Osteocyte (in vitro differentiated cells): ENCODE data around the gene DNAJC1. TPM values are rescaled to one million over a fixed set of nuclear protein-coding genes. Genes with fewer than 3 reads are reported as not detected.

Experiments used
- DNase-seq: peaks from one replicate; pipeline ENCODE4 v3.0.0; 2021; ENCODE audit warnings: mixed read lengths; ENCODE audit not compliant: unreplicated experiment; ENCODE audit errors: extremely low spot score
- H3K27ac Mint-ChIP-seq: one replicate; pipeline ENCODE4 v1.8.0; 2021; ENCODE audit warnings: mild to moderate bottlenecking, mixed read lengths; ENCODE audit not compliant: unreplicated experiment
- H3K27me3 Mint-ChIP-seq: one replicate; pipeline ENCODE4 v1.8.0; 2021; ENCODE audit warnings: mixed read lengths; ENCODE audit not compliant: unreplicated experiment
- H3K36me3 Mint-ChIP-seq: one replicate; pipeline ENCODE4 v1.8.0; 2021; ENCODE audit warnings: mixed read lengths; ENCODE audit not compliant: unreplicated experiment
- H3K4me1 Mint-ChIP-seq: one replicate; pipeline ENCODE4 v1.8.0; 2021; ENCODE audit warnings: mixed read lengths; ENCODE audit not compliant: unreplicated experiment
- H3K4me3 Mint-ChIP-seq: one replicate; pipeline ENCODE4 v1.8.0; 2021; ENCODE audit warnings: mild to moderate bottlenecking, moderate library complexity, mixed read lengths; ENCODE audit not compliant: unreplicated experiment
- H3K9me3 Mint-ChIP-seq: one replicate; pipeline ENCODE4 v1.8.0; 2021; ENCODE audit warnings: mixed read lengths; ENCODE audit not compliant: unreplicated experiment
- total RNA-seq: library from RNA; stranded (reverse); gene quantifications from 2 replicates; pipeline ENCODE4 v1.2.1, GENCODE V29; 2021
- TF ChIP-seq, protein P1 (sequence below): fragments of 200-600 bp; sonication (generic); IDR thresholded peaks from 2 replicates; pipeline ENCODE4 v1.5.0; 2021; ENCODE audit warnings: antibody characterized with exemption, mild to moderate bottlenecking, moderate library complexity

The DNAJC1 gene
- total RNA-seq, 1 donor from 2014 or later: 38.4 TPM

- no peaks in the 10 kb centered on the region for H3K36me3 Mint-ChIP-seq
- DNase-seq: no peak
- H3K9me3 Mint-ChIP-seq: no peaks in the 10 kb centered on the region
- H3K27ac Mint-ChIP-seq: peak overlapping the region; percentile 83
- H3K4me3 Mint-ChIP-seq: no peak overlapping the region
- peaks cover 35% of the 10 kb centered on the region for H3K4me1 Mint-ChIP-seq
- no peaks in the 10 kb centered on the region for H3K27me3 Mint-ChIP-seq
- TF ChIP-seq, protein P1, sequence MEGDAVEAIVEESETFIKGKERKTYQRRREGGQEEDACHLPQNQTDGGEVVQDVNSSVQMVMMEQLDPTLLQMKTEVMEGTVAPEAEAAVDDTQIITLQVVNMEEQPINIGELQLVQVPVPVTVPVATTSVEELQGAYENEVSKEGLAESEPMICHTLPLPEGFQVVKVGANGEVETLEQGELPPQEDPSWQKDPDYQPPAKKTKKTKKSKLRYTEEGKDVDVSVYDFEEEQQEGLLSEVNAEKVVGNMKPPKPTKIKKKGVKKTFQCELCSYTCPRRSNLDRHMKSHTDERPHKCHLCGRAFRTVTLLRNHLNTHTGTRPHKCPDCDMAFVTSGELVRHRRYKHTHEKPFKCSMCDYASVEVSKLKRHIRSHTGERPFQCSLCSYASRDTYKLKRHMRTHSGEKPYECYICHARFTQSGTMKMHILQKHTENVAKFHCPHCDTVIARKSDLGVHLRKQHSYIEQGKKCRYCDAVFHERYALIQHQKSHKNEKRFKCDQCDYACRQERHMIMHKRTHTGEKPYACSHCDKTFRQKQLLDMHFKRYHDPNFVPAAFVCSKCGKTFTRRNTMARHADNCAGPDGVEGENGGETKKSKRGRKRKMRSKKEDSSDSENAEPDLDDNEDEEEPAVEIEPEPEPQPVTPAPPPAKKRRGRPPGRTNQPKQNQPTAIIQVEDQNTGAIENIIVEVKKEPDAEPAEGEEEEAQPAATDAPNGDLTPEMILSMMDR: no peak
Observed at GRCh38 chr10:21926358-21926925, 77.1 kb downstream of the DNAJC1 start.

DNA sequence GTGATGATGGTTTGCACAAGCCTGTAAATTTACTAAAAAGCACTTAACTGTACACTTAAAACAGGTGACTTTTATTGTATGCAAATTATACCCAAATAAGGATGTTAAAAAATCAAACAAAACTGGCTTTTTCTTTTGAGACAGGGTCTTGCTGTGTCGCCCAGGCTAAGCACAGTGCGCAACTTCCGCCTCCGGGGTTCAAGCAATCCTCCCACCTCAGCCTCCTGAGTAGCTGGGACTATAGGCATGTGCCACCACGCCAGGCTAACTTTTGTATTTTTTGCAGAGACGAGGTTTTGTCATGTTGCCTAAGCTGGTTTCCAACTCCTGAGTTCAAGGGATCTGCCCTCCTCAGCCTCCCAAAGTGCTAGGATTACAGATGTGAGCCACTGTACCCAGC lies 77.7 kb downstream of the DNAJC1 start:
- no peaks in the 10 kb centered on the region for H3K27me3 Mint-ChIP-seq
- H3K4me3 Mint-ChIP-seq: no peak overlapping the region
- H3K9me3 Mint-ChIP-seq: no peaks in the 10 kb centered on the region
- no peaks in the 10 kb centered on the region for H3K36me3 Mint-ChIP-seq
- no peak for DNase-seq
- TF ChIP-seq, protein P1: no peak
- peaks cover 35% of the 10 kb centered on the region for H3K4me1 Mint-ChIP-seq
- peak overlapping the region; percentile 34 for H3K27ac Mint-ChIP-seq

- no peaks in the 10 kb centered on the region for H3K9me3 Mint-ChIP-seq
- H3K4me1 Mint-ChIP-seq: peaks cover 35% of the 10 kb centered on the region
- TF ChIP-seq, protein P1: no peak
- DNase-seq: no peak
- H3K36me3 Mint-ChIP-seq: peaks cover 4% of the 10 kb centered on the region
- H3K27me3 Mint-ChIP-seq: no peaks in the 10 kb centered on the region
- H3K4me3 Mint-ChIP-seq: no peak overlapping the region
- H3K27ac Mint-ChIP-seq: no peak overlapping the region
Observed at GRCh38 chr10:21924511-21924910, 79.0 kb downstream of the DNAJC1 start.

- Mint-ChIP-seq H3K4me3 (no peak overlapping the region), H3K27me3 (no peaks in the 10 kb centered on the region), H3K36me3 (peaks cover 5% of the 10 kb centered on the region), H3K27ac (no peak overlapping the region), H3K4me1 (peaks cover 4% of the 10 kb centered on the region), H3K9me3 (no peaks in the 10 kb centered on the region)
- DNase-seq: no peak
- TF ChIP-seq, protein P1: no peak
Observed at GRCh38 chr10:21920633-21921032, 82.9 kb downstream of the DNAJC1 start.

DNA sequence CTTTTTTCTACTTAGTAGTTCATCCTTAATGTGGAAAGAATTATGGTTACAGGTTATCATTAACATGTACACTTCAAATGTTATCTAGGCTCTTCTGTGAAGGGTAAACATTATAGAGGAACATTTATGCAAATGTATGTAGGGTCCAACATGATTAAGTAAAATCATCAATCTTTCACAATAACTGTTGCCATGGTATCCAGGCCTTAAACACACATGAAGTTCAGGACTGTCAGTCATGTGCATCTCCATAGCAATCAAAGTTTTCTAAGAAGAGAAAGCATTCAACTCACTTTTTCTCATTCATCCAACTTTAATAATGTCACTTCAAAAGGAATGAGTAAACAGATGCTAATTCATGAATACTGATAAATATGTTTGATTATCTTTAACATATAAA lies 83.6 kb downstream of the DNAJC1 start:
- Mint-ChIP-seq H3K27me3 (no peaks in the 10 kb centered on the region), H3K4me3 (no peak overlapping the region), H3K4me1 (no peaks in the 10 kb centered on the region), H3K27ac (no peak overlapping the region), H3K36me3 (peaks cover 5% of the 10 kb centered on the region), H3K9me3 (no peaks in the 10 kb centered on the region)
- TF ChIP-seq, protein P1: no peak
- DNase-seq: no peak
